Right renal cortex interstitium (tissue), 3 donors: Measurements from ENCODE around the gene POPDC3. TPM values are rescaled to one million over a fixed set of nuclear protein-coding genes. Genes with fewer than 3 reads are reported as not detected.

ENCODE experiments used
- DNase-seq, 3 donors: peaks; one replicate each; pipeline ENCODE4 v3.0.0-alpha.2; 2013; ENCODE audit warnings: low read depth in 3 of 3, low spot score in 2 of 3
- polyA plus RNA-seq, 3 donors: library from polyadenylated mRNA; unstranded; fragments of 120-200 nt; gene quantifications; one replicate each; pipeline ENCODE4 v1.2.1, GENCODE V29; 2013; ENCODE audit not compliant: insufficient read length in 3 of 3

Gene POPDC3
- polyA plus RNA-seq, 3 donors: 0.26 to 0.52 (median 0.43) TPM

DNA sequence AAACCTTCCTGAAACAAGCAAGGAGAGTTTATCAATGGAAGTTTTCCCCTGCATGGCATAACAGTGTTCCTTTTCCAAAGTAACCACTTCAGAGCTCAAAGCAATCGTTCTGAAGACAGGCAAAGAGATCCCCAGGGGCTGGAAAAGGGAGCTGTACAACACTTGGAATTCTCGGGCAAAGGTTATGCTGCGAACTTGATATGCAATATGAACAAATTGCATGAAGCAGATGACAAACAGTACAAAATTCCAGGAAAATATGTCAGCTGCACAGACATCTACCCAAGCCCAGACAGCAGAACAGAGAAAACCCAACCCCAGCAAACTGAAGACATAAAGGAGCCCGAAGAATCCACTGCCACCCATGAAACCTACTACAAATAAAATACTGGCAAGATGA, 18.4 kb downstream of the POPDC3 start:
- no peak for DNase-seq

DNA sequence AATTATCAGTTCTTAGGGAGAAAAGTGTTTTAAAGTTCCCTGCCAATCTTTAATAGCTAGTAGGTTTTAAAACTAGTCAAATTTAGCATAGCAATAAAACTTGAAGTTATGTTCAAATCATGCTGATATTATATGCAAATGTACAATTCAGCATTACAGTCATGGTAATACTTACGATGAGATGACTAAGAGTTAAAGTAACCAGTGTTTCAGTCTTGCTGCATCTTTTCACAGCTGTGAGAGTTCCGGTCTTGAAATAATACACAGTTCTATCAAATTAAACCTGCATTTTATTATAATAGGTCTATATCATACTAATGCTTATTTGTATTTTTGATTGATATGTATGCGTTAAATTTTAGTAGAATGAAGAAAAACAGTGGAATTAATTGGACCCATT, 26.1 kb downstream of the POPDC3 start:
- DNase-seq: no peak

DNA sequence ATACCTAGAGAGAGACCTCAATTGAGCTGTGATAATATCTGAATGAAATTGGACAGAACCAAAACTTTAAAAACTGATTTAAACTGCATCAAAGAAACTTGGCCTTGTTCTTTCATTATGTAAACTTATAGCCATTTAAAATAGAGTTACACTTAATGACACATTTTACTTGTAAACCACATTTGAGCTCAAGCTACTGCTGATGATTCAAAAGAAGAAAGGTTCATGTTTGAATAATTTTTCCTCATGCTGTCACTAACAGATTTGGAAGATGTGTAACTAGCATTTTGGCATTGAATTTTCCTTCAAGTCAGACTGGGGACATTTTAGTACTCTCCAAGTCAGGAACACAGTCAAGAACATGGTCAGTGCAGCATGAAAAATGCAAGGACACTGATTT, 26.9 kb downstream of the POPDC3 start:
- DNase-seq: no peak

- DNase-seq: no peak
Measured at GRCh38 chr6:105151644-105152043, 28.2 kb downstream of the POPDC3 start.

GRCh38 chr6:105138141-105138540, 41.7 kb downstream of the POPDC3 start:
- DNase-seq: no peak

DNA sequence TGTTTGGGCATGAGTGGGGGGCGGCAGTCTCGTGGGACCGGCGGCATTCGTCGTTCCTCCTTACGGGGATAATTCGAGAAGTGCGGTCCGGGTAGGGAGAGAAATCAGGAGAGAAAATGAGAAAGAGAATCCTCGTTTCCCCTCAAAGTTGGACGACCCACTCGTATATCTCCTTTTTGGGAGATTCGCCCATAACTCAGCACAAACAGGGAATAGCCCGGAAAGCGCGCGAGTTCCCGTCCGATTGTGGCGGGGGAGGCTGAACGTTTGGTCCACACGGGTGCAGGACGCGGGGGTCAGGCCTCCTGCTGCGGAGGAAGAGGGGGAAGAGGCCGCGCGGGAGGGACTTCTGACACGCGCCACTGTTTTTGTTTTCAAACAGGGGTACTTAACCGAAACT, 42.4 kb downstream of the POPDC3 start:
- DNase-seq: no peak

- DNase-seq: no peak
Measured at GRCh38 chr6:105136431-105137350, 43.1 kb downstream of the POPDC3 start.

DNA sequence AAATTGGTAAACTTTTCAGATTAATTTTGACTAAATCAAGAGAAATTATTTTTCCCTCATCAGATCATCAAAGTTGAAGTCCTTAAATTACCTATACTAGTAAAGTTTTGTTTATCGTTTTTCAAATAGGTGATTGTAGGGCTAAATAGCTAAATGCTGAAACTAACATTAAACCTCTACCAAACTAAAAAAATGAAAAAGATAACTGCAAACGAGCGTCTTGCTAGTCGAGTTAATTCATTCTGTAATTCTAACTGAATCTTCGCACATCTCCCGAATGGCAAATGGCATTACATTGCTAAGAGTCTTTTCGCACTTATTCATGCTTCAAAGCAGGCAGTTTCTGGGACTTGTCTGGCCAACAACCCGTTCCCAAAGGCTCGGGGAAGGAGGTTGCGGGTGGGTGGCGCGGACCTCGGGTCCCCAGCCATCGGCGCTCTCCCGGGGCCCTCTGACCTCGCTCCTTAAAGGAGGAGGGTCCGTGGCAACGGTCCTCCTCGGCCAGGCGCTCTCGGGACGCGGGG, 43.8 kb downstream of the POPDC3 start:
- DNase-seq: no peak

- no peak for DNase-seq
Measured at GRCh38 chr6:105135056-105135455, 44.8 kb downstream of the POPDC3 start.

GRCh38 chr6:105122717-105123116, 57.1 kb downstream of the POPDC3 start:
- no peak for DNase-seq

DNA sequence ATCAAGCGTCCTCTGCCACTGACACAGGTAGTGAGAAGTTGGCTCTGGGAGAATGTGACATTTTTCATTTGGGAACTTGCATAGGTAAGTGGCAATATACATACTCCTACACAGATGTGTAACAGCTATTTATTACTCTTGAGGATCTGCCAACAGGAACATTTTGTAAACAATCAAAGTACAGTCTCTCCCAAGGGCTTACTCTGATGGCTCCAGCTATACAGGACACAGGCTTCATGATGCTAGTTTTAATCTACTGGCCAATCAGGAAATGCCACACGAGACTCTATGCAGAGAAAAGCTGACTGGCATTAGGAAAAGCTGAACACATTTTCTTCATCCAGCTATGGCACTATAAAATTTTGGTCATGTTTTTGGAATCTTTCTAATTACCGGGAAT, 57.8 kb downstream of the POPDC3 start:
- DNase-seq: no peak

DNA sequence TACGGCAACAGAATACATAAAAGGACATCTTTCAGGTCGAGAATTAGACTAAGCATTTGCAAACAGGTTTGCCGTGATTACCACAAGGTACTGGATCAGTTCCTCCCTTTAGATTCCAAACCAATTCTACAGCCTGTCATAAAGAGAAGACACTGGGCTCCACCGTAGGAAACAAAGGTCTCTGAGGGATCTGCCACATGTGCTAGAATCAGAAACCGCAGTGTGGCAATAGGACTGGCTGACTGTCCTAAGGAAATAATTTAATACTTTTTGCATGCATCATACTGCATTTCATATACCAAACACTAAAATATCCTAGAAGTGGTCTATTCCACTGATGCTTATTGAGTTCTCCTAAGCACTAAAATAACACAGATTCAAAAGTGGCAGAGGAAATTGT, 59.2 kb downstream of the POPDC3 start:
- DNase-seq: no peak

- no peak for DNase-seq
Measured at GRCh38 chr6:105116150-105116549, 63.7 kb downstream of the POPDC3 start.

DNA sequence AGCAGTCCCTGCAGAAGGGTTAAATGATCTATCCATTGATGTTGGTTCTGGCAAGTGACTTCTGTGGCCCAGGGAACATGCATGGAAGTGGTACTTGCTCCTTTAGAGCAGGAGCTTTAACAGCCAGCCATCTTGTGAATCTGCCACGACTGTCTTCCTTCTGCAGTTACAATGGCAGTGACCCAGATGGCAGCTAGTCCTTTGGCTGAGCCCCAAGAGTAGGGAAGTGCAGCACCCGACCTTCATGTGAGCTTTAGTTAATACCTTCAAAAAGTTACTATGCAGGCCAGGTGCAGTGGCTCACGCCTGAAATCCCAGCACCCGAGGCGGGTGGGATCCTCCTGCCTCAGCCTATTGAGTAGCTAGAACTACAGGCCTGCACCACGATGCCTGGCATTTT, 66.4 kb downstream of the POPDC3 start:
- no peak for DNase-seq

DNA sequence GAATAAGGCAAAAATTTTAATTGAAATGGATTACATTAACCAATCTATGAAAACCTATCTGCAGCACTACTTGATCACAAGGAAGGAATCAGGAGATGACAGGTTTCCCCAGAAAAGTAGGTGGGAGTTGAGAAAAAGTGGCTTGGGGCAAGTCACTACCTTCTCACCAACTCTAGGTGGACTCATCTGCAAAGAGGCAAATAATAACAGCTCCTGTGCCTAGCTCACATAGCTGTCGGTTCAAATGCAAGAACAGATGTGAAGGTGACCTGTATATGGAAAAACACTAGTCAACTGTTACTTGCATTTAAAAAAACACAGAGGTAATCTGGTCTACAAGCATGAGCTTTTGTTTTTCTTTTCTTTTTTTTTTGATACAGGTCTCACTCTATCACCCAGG, 67.2 kb downstream of the POPDC3 start:
- no peak for DNase-seq

GRCh38 chr6:105111871-105112270, 67.9 kb downstream of the POPDC3 start:
- DNase-seq: no peak

GRCh38 chr6:105111105-105111504, 68.7 kb downstream of the POPDC3 start:
- no peak for DNase-seq

GRCh38 chr6:105109955-105110895, 69.6 kb downstream of the POPDC3 start:
- DNase-seq: no peak

DNA sequence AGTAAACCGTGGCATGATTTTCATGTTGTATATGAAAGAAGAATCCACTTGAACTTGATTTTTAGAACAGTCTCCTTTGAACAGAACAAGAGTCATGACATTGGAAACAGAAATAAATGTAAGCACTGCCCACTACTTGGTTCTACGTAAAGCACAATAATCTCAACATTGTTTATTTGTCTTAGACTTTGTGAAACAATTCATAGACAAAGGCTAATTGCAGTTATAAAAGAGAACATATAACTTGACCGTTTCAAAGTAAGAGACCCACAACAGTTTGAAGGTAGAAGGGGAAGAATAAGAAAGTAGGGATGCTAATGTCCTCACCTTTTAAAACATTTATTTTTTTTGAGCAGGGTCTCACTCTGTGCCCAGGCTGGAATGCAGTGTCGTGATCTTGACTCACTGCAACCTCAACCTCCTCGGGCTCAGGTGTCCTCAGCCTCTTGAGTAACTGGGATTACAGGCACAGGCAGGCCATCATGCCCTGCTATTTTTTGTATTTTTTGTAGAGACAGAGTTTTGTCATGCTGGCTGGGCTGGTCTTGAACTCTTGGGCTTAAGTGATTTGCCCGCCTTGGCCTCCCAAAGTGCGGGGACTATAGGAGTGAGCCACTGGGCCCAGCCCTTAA, 71.1 kb downstream of the POPDC3 start:
- DNase-seq: no peak
